GM18870 (cell line): ENCODE results near the gene MAP2K2.
"Not testable (repeated sequence)": the region's sequence is repeated elsewhere in the genome, so short reads cannot be mapped to it uniquely, and the experiment has no call there.

ENCODE experiments used
- ATAC-seq: cut with Tn5 transposase; IDR thresholded peaks from one replicate; pipeline ENCODE4 v1.9.1; 2021; ENCODE audit warnings: moderate library complexity; ENCODE audit not compliant: unreplicated experiment

MAP2K2 gene

GRCh38 chr19:4123615-4124568 lies at the start of gene MAP2K2:
Gene MAP2K2, minus strand, starts transcription at chr19:4124122. Its CDS starts 247 bp downstream, at chr19:4123875.
- ATAC-seq, result no peak

- ATAC-seq, result no peak
Measured at GRCh38 chr19:4172861-4173473, 49.0 kb upstream of the MAP2K2 start.

- no peak for ATAC-seq
Measured at GRCh38 chr19:4171676-4172075, 47.8 kb upstream of the MAP2K2 start.

- no peak for ATAC-seq
Measured at GRCh38 chr19:4164262-4164661, 40.3 kb upstream of the MAP2K2 start.

- ATAC-seq, result no peak
Measured at GRCh38 chr19:4161415-4162077, 37.6 kb upstream of the MAP2K2 start.

- ATAC-seq, result not testable (repeated sequence)
Measured at GRCh38 chr19:4157971-4158370, 34.0 kb upstream of the MAP2K2 start.

- ATAC-seq, result no peak
Measured at GRCh38 chr19:4157164-4157563, 33.2 kb upstream of the MAP2K2 start.

- no peak for ATAC-seq
Measured at GRCh38 chr19:4154571-4155312, 30.8 kb upstream of the MAP2K2 start.

GRCh38 chr19:4152241-4152998 lies 28.5 kb upstream of the MAP2K2 start:
- no peak for ATAC-seq

- no peak for ATAC-seq
Measured at GRCh38 chr19:4151623-4152022, 27.7 kb upstream of the MAP2K2 start.

GRCh38 chr19:4149518-4150288 lies 25.8 kb upstream of the MAP2K2 start:
- ATAC-seq, result no peak

GRCh38 chr19:4144666-4145249 lies 20.8 kb upstream of the MAP2K2 start:
- no peak for ATAC-seq

GRCh38 chr19:4142916-4143315 lies 19.0 kb upstream of the MAP2K2 start:
- not testable (repeated sequence) for ATAC-seq

- ATAC-seq, result no peak
Measured at GRCh38 chr19:4140237-4140711, 16.4 kb upstream of the MAP2K2 start.

- no peak for ATAC-seq
Measured at GRCh38 chr19:4139614-4140236, 15.8 kb upstream of the MAP2K2 start.

- ATAC-seq, result no peak
Measured at GRCh38 chr19:4138445-4138844, 14.5 kb upstream of the MAP2K2 start.

GRCh38 chr19:4136680-4137088 lies 12.8 kb upstream of the MAP2K2 start:
- ATAC-seq, result no peak

- not testable (repeated sequence) for ATAC-seq
Measured at GRCh38 chr19:4135386-4135785, 11.5 kb upstream of the MAP2K2 start.
